H1 (cell line): ENCODE data around the gene RBM15. TPM values are rescaled to one million over a fixed set of nuclear protein-coding genes. Genes with fewer than 3 reads are reported as not detected.

Experiments used
- CTCF ChIA-PET: fragments of 300-600 bp; sonication (Branson Sonifier 250); formaldehyde crosslinking; loops from one replicate; lab custom pipeline; 2021; ENCODE audit not compliant: partially characterized antibody; lab: Charles Lee
- POLR2A ChIA-PET: fragments of 300-600 bp; sonication (Branson Sonifier 250); formaldehyde crosslinking; loops from one replicate; lab custom pipeline; 2021; ENCODE audit warnings: inconsistent platforms; ENCODE audit not compliant: partially characterized antibody; lab: Charles Lee
- DNase-seq, 2 experiments: peaks; one replicate each; pipeline versions ENCODE4 v3.0.0 to v3.0.0-alpha.2; 2010 to 2022; ENCODE audit warnings: low spot score in 2 of 2, low read depth in 1 of 2, mixed read lengths in 1 of 2
- FAIRE-seq: peaks from 2 replicates; lab custom pipeline; 2011; peaks lifted over from hg19 to GRCh38; lab: Jason Lieb, UNC
- H2AFZ ChIP-seq: 2 replicates; pipeline ENCODE4 v1.8.1; 2012; ENCODE audit warnings: low read length, inconsistent platforms
- H2AK5ac ChIP-seq: 2 replicates; pipeline ENCODE4 v1.6.1; 2013; ENCODE audit warnings: low read depth, low read length
- H2BK120ac ChIP-seq: replicated peaks from 2 replicates; pipeline ENCODE3; 2013; ENCODE audit warnings: low read depth, low read length, inconsistent platforms
- H2BK12ac ChIP-seq: 2 replicates; pipeline ENCODE4 v1.6.1; 2013; ENCODE audit warnings: low read depth, low read length
- H2BK15ac ChIP-seq: 2 replicates; pipeline ENCODE4 v1.6.1; 2013; ENCODE audit warnings: low read length
- H2BK20ac ChIP-seq: 2 replicates; pipeline ENCODE4 v1.6.1; 2013; ENCODE audit warnings: low read length
- H2BK5ac ChIP-seq: 2 replicates; pipeline ENCODE4 v1.6.1; 2013; ENCODE audit warnings: low read depth, low read length
- H3K14ac ChIP-seq: 2 replicates; pipeline ENCODE4 v1.6.1; 2013; ENCODE audit warnings: inconsistent platforms; ENCODE audit not compliant: insufficient read length
- H3K18ac ChIP-seq: 2 replicates; pipeline ENCODE4 v1.6.1; 2013; ENCODE audit warnings: low read length; ENCODE audit errors: extremely low read depth
- H3K23ac ChIP-seq: 2 replicates; pipeline ENCODE4 v1.6.1; 2013; ENCODE audit warnings: inconsistent platforms; ENCODE audit not compliant: insufficient read length
- H3K23me2 ChIP-seq: 2 replicates; pipeline ENCODE4 v1.6.1; 2013; ENCODE audit warnings: low read depth, low read length
- H3K27ac ChIP-seq: 2 replicates; pipeline ENCODE4 v1.6.1; 2011; ENCODE audit warnings: low read depth, low read length, inconsistent platforms
- H3K27me3 ChIP-seq, 4 experiments: replicated peaks in 1 of 4; 1 replicate in 1 of 4; 2 replicates in 3 of 4; pipeline versions ENCODE4 v1.6.1 to v1.8.1; 2011 to 2013; ENCODE audit warnings: low read length in 3 of 4, mild to moderate bottlenecking in 3 of 4, inconsistent platforms in 2 of 4, mixed read lengths in 2 of 4, moderate library complexity in 1 of 4; ENCODE audit not compliant: control insufficient read depth in 3 of 4, insufficient read depth in 3 of 4; ENCODE audit errors: extremely low read depth in 1 of 4
- H3K36me3 ChIP-seq, 4 experiments: 2 replicates each; pipeline versions ENCODE4 v1.6.1 to v1.8.1; 2011 to 2013; ENCODE audit warnings: mild to moderate bottlenecking in 4 of 4, low read length in 3 of 4, moderate library complexity in 2 of 4, control low read depth in 1 of 4, inconsistent platforms in 1 of 4; ENCODE audit not compliant: insufficient read depth in 4 of 4, control insufficient read depth in 2 of 4
- H3K4ac ChIP-seq: replicated peaks from 2 replicates; pipeline ENCODE3; 2013; ENCODE audit warnings: low read length, low read depth, mixed read lengths, inconsistent platforms; ENCODE audit not compliant: insufficient read length
- H3K4me1 ChIP-seq, 4 experiments: replicated peaks in 1 of 4; 1 replicate in 1 of 4; 2 replicates in 3 of 4; pipeline versions ENCODE4 v1.6.1 to v1.8.1; 2011 to 2013; ENCODE audit warnings: low read length in 3 of 4, inconsistent platforms in 2 of 4, mixed read lengths in 1 of 4; ENCODE audit not compliant: insufficient read depth in 4 of 4, control insufficient read depth in 3 of 4
- H3K4me2 ChIP-seq, 2 experiments: 2 replicates each; pipeline versions ENCODE4 v1.6.1 to v1.8.1; 2011 to 2013; ENCODE audit warnings: low read depth in 2 of 2, low read length in 2 of 2, control low read depth in 1 of 2, inconsistent platforms in 1 of 2, mild to moderate bottlenecking in 1 of 2; ENCODE audit not compliant: insufficient read depth in 1 of 2
- H3K4me3 ChIP-seq, 4 experiments: fragments of 200-600, 300-600 bp in 1 of 4; sonication (generic), shearing (Covaris generic), sonication (Bioruptor Twin) in 1 of 4; 2 replicates each; pipeline versions ENCODE4 v1.5.1 to v1.8.1; 2011 to 2016; ENCODE audit warnings: low read length in 4 of 4, low read depth in 3 of 4, control low read depth in 2 of 4, inconsistent platforms in 2 of 4, mild to moderate bottlenecking in 2 of 4, mixed read lengths in 1 of 4, moderate library complexity in 1 of 4; ENCODE audit not compliant: insufficient read depth in 2 of 4; ENCODE audit errors: extremely low read depth in 1 of 4
- H3K56ac ChIP-seq: replicated peaks from 2 replicates; pipeline ENCODE3; 2013; ENCODE audit warnings: low read depth, mild to moderate bottlenecking, mixed read lengths, low read length, inconsistent platforms; ENCODE audit not compliant: insufficient read length
- H3K79me1 ChIP-seq: 2 replicates; pipeline ENCODE4 v1.6.1; 2013; ENCODE audit warnings: low read depth, low read length, control low read depth
- H3K79me2 ChIP-seq, 2 experiments: 2 replicates each; pipeline versions ENCODE4 v1.6.1 to v1.8.1; 2012 to 2013; ENCODE audit warnings: low read length in 2 of 2, mild to moderate bottlenecking in 2 of 2, inconsistent platforms in 1 of 2; ENCODE audit not compliant: insufficient read depth in 2 of 2, control insufficient read depth in 1 of 2
- H3K9ac ChIP-seq, 4 experiments: replicated peaks in 1 of 4; 1 replicate in 1 of 4; 2 replicates in 3 of 4; pipeline versions ENCODE4 v1.6.1 to v1.8.1; 2011 to 2013; ENCODE audit warnings: low read depth in 3 of 4, low read length in 3 of 4, control low read depth in 2 of 4, mild to moderate bottlenecking in 2 of 4, moderate library complexity in 2 of 4, inconsistent platforms in 1 of 4; ENCODE audit errors: extremely low read depth in 1 of 4
- H3K9me3 ChIP-seq, 2 experiments: 2 replicates each; pipeline versions ENCODE4 v1.6.1 to v1.8.1; 2012 to 2013; ENCODE audit warnings: mild to moderate bottlenecking in 2 of 2, moderate library complexity in 2 of 2, control low read depth in 1 of 2, inconsistent platforms in 1 of 2, low read depth in 1 of 2, low read length in 1 of 2, mixed read lengths in 1 of 2; ENCODE audit not compliant: insufficient read depth in 2 of 2
- H4K20me1 ChIP-seq, 2 experiments: replicated peaks in 1 of 2; 2 replicates each; pipeline versions ENCODE3 to v1.8.1; 2011 to 2013; ENCODE audit warnings: inconsistent platforms in 2 of 2, low read length in 2 of 2, mild to moderate bottlenecking in 1 of 2; ENCODE audit not compliant: insufficient read depth in 2 of 2, control insufficient read depth in 1 of 2
- H4K5ac ChIP-seq: 2 replicates; pipeline ENCODE4 v1.6.1; 2013; ENCODE audit warnings: low read length, low read depth, mixed read lengths, inconsistent platforms; ENCODE audit not compliant: insufficient read length
- H4K8ac ChIP-seq: 2 replicates; pipeline ENCODE4 v1.8.0; 2013; ENCODE audit warnings: mild to moderate bottlenecking, moderate library complexity, low read length, inconsistent platforms; ENCODE audit not compliant: insufficient read depth; ENCODE audit errors: extremely low read depth
- H4K91ac ChIP-seq: replicated peaks from 2 replicates; pipeline ENCODE3; 2013; ENCODE audit warnings: low read length, mixed read lengths, inconsistent platforms; ENCODE audit not compliant: insufficient read length
- BACH1 ChIP-seq: IDR thresholded peaks from 2 replicates; pipeline ENCODE4 v1.6.1; 2012; ENCODE audit warnings: low read length, improper control_type of control experiment
- CEBPB ChIP-seq: IDR thresholded peaks from 2 replicates; pipeline ENCODE4 v1.6.1; 2012; ENCODE audit warnings: low read depth, low read length
- CHD2 ChIP-seq: IDR thresholded peaks from 2 replicates; pipeline ENCODE4 v1.6.1; 2012; ENCODE audit warnings: low read length, improper control_type of control experiment
- E2F6 ChIP-seq: IDR thresholded peaks from 2 replicates; pipeline ENCODE4 v1.6.1; 2012; ENCODE audit warnings: inconsistent platforms
- FOSL1 ChIP-seq: IDR thresholded peaks from 2 replicates; pipeline ENCODE4 v1.6.1; 2011; ENCODE audit warnings: mild to moderate bottlenecking, low read depth, low read length, moderate library complexity; ENCODE audit not compliant: insufficient read depth
- GTF2F1 ChIP-seq: IDR thresholded peaks from 2 replicates; pipeline ENCODE4 v1.6.1; 2012; ENCODE audit warnings: low read depth, low read length, improper control_type of control experiment, borderline replicate concordance
- KDM4A ChIP-seq: IDR thresholded peaks from one replicate; pipeline ENCODE4 v1.7.1; 2012; ENCODE audit warnings: low read depth, mild to moderate bottlenecking, moderate library complexity, low read length, inconsistent platforms; ENCODE audit not compliant: severe bottlenecking
- POLR2A ChIP-seq, 2 experiments: IDR thresholded peaks; 1 replicate in 1 of 2; 2 replicates in 1 of 2; pipeline ENCODE4 v1.6.1; 2011; ENCODE audit warnings: low read depth in 2 of 2, low read length in 2 of 2, mild to moderate bottlenecking in 2 of 2; ENCODE audit errors: control extremely low read depth in 1 of 2
- SAP30 ChIP-seq: fragments of 300-600 bp; sonication (generic); IDR thresholded peaks from 2 replicates; pipeline ENCODE4 v1.7.1; 2012; ENCODE audit warnings: low read length, moderate library complexity, mild to moderate bottlenecking, inconsistent platforms; ENCODE audit not compliant: insufficient read depth, insufficient replicate concordance
- TAF7 ChIP-seq: optimal IDR thresholded peaks from 2 replicates; pipeline ENCODE3; 2011; ENCODE audit warnings: low read depth, mild to moderate bottlenecking, inconsistent platforms, low read length, moderate library complexity, borderline replicate concordance
- TBP ChIP-seq: IDR thresholded peaks from 2 replicates; pipeline ENCODE4 v1.6.1; 2011; ENCODE audit warnings: low read depth, low read length, improper control_type of control experiment
- TCF12 ChIP-seq: IDR thresholded peaks from 2 replicates; pipeline ENCODE4 v1.6.1; 2011; ENCODE audit warnings: low read depth, mild to moderate bottlenecking, low read length
- WGBS, 2 experiments: shearing (Covaris generic) in 1 of 2; methylation state at CpG; one replicate each; pipeline versions ENCODE4 v1.1.6 to v1.1.7; 2013 to 2015; ENCODE audit warnings: low lambda C conversion rate in 2 of 2, mixed read lengths in 2 of 2, inconsistent platforms in 1 of 2, low coverage in 1 of 2, missing lambda C conversion rate in 1 of 2; ENCODE audit not compliant: insufficient replicate concordance in 2 of 2, insufficient coverage in 1 of 2, insufficient read length in 1 of 2; ENCODE audit errors: extremely low coverage in 1 of 2, missing lambda C conversion rate in 1 of 2; 5-methylcytosine and 5-hydroxymethylcytosine counted together
- polyA plus RNA-seq, 7 experiments: library from polyadenylated mRNA; depleted of rRNA in 3 of 7; stranded (reverse) in 5 of 7; unstranded in 2 of 7; fragments of >200 nt in 5 of 7; fragments of 200-250 nt in 2 of 7; gene quantifications; 1 replicate in 5 of 7; 2 replicates in 1 of 7; 4 replicates in 1 of 7; pipeline versions ENCODE4 v1.2.1 to v1.2.3, GENCODE V29; 2011 to 2013; ENCODE audit warnings: missing spikeins in 2 of 7, mixed read lengths in 2 of 7
- total RNA-seq: library from RNA; stranded (reverse); fragmentation: NEBNext Ultra II Directional; extraction: Animal tissue kit (Norgen Biotek cat#: 25700); gene quantifications from 2 replicates; pipeline ENCODE4 v1.2.1, GENCODE V29; 2021
- TF ChIP-seq, protein P1 (sequence below): IDR thresholded peaks from 2 replicates; pipeline ENCODE4 v1.6.1; 2011; ENCODE audit warnings: low read length, improper control_type of control experiment

Gene RBM15
- total and polyA plus RNA-seq, 2 of the 8 experiments (the other 6 are each of a cell fraction or from before 2014, with no cell fraction given): 13.5 to 44.9 TPM

GRCh38 chr1:110305900-110306420, 33.2 kb upstream of the RBM15 start:
- Histone ChIP-seq H3K4me3 (no peak overlapping the region), H2AFZ (no peak overlapping the region), H3K9ac (no peak overlapping the region), H2BK20ac (no peak overlapping the region), H3K79me2 (no peaks in the 10 kb centered on the region), H4K8ac (no peak overlapping the region), H2BK15ac (no peak overlapping the region), H3K23me2 (no peaks in the 10 kb centered on the region), H3K27ac (no peak overlapping the region), H3K27me3 (no peaks in the 10 kb centered on the region; a peak in 2 of 7 replicates), H2AK5ac (no peak overlapping the region), H2BK5ac (no peak overlapping the region), H3K4me2 (no peak overlapping the region), H2BK12ac (no peak overlapping the region), H3K79me1 (no peaks in the 10 kb centered on the region), H3K14ac (no peak overlapping the region), H3K56ac (no peak overlapping the region), H3K23ac (no peak overlapping the region), H3K9me3 (no peaks in the 10 kb centered on the region), H4K5ac (no peak overlapping the region), H4K91ac (no peak overlapping the region), H3K36me3 (no peaks in the 10 kb centered on the region), H3K18ac (no peak overlapping the region), H2BK120ac (no peak overlapping the region), H4K20me1 (no peaks in the 10 kb centered on the region), H3K4me1 (no peaks in the 10 kb centered on the region), H3K4ac (no peak overlapping the region)
- ChIA-PET POLR2A (no interaction called here), CTCF (interaction anchor here (0.9 to 34.1 kb wide), 8 partner anchors 12 to 190 kb away, joined by 3 to 1001 read pairs (median 5); partner anchors contain the start of gene KCNC4)
- FAIRE-seq (no peak), DNase-seq (no peak)
- WGBS, 2 experiments: 31% methylated on average over 2 of the region's 2 CpGs; no CpG with 5 or more reads in 1 of the 2 experiments
- TF ChIP-seq SAP30 (no peak), BACH1 (no peak), TCF12 (no peak), CHD2 (no peak), CEBPB (no peak), FOSL1 (no peak), KDM4A (no peak), TAF7 (no peak), POLR2A (IDR thresholded peaks at IDR 0.05; ENCODE audit: control extremely low read depth in 1 of 2, low read depth in 2 of 2, low read length in 2 of 2) (no peak), GTF2F1 (no peak), E2F6 (no peak), TBP (no peak)
- TF ChIP-seq, protein P1, sequence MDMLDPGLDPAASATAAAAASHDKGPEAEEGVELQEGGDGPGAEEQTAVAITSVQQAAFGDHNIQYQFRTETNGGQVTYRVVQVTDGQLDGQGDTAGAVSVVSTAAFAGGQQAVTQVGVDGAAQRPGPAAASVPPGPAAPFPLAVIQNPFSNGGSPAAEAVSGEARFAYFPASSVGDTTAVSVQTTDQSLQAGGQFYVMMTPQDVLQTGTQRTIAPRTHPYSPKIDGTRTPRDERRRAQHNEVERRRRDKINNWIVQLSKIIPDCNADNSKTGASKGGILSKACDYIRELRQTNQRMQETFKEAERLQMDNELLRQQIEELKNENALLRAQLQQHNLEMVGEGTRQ: no peak
